ENCODE measurements around the gene SMS. TPM values are rescaled to one million over a fixed set of nuclear protein-coding genes. Genes with fewer than 3 reads are reported as not detected.

The SMS gene
- total and polyA plus RNA-seq, 9 donors, result 66.1 to 79.4 (median 70.9) TPM

GRCh38 chrX:21929209-21929608 is 11.3 kb upstream of the SMS start:
- no peak for DNase-seq
- WGBS (ENCODE audit: insufficient coverage), result 76% methylated on average over 4 of the region's 4 CpGs
- no peaks in the 10 kb centered on the region for H3K9me3 ChIP-seq (replicated peaks; ENCODE audit: control insufficient read depth, low read depth, low read length)
- H3K36me3 ChIP-seq (ENCODE audit: control insufficient read depth, insufficient read depth, low read length), result no peaks in the 10 kb centered on the region
- no peaks in the 10 kb centered on the region for H3K4me1 ChIP-seq (ENCODE audit: control insufficient read depth, insufficient read depth, low read length)
- H3K27me3 ChIP-seq (ENCODE audit: control insufficient read depth, insufficient read depth, low read length), result peaks cover 3% of the 10 kb centered on the region
- no peak overlapping the region for H3K4me3 ChIP-seq (ENCODE audit: low read length)
- no peak overlapping the region for H3K27ac ChIP-seq (ENCODE audit: low read length)

GRCh38 chrX:21930986-21931385 is 9.5 kb upstream of the SMS start:
- H3K27ac ChIP-seq (ENCODE audit: low read length), result no peak overlapping the region
- H3K27me3 ChIP-seq (ENCODE audit: control insufficient read depth, insufficient read depth, low read length), result peaks cover 3% of the 10 kb centered on the region
- no peak for DNase-seq
- no peak overlapping the region for H3K4me3 ChIP-seq (ENCODE audit: low read length)
- no peaks in the 10 kb centered on the region for H3K4me1 ChIP-seq (ENCODE audit: control insufficient read depth, insufficient read depth, low read length)
- 80% methylated on average over 1 of the region's 1 CpG for WGBS (ENCODE audit: insufficient coverage)
- no peaks in the 10 kb centered on the region for H3K36me3 ChIP-seq (ENCODE audit: control insufficient read depth, insufficient read depth, low read length)
- H3K9me3 ChIP-seq (replicated peaks; ENCODE audit: control insufficient read depth, low read depth, low read length), result no peaks in the 10 kb centered on the region

- H3K4me3 ChIP-seq (ENCODE audit: low read length), result no peak overlapping the region
- H3K27me3 ChIP-seq (ENCODE audit: control insufficient read depth, insufficient read depth, low read length), result peaks cover 3% of the 10 kb centered on the region
- 55% methylated on average over 3 of the region's 11 CpGs for WGBS (ENCODE audit: insufficient coverage)
- no peak overlapping the region for H3K27ac ChIP-seq (ENCODE audit: low read length)
- H3K36me3 ChIP-seq (ENCODE audit: control insufficient read depth, insufficient read depth, low read length), result no peaks in the 10 kb centered on the region
- H3K9me3 ChIP-seq (replicated peaks; ENCODE audit: control insufficient read depth, low read depth, low read length), result no peaks in the 10 kb centered on the region
- DNase-seq, result no peak
- no peaks in the 10 kb centered on the region for H3K4me1 ChIP-seq (ENCODE audit: control insufficient read depth, insufficient read depth, low read length)
Measured at GRCh38 chrX:21932292-21933002, 8.1 kb upstream of the SMS start.

- Histone ChIP-seq H3K27ac (ENCODE audit: low read length) (no peak overlapping the region), H3K27me3 (ENCODE audit: control insufficient read depth, insufficient read depth, low read length) (peaks cover 4% of the 10 kb centered on the region), H3K9me3 (replicated peaks; ENCODE audit: control insufficient read depth, low read depth, low read length) (no peaks in the 10 kb centered on the region), H3K36me3 (ENCODE audit: control insufficient read depth, insufficient read depth, low read length) (no peaks in the 10 kb centered on the region), H3K4me1 (ENCODE audit: control insufficient read depth, insufficient read depth, low read length) (no peaks in the 10 kb centered on the region), H3K4me3 (ENCODE audit: low read length) (no peak overlapping the region)
- no peak for DNase-seq
- 52% methylated on average over 6 of the region's 7 CpGs for whole genome bisulfite sequencing (ENCODE audit: insufficient coverage)
Measured at GRCh38 chrX:21933077-21933476, 7.4 kb upstream of the SMS start.

- DNase-seq, result no peak
- H3K27ac ChIP-seq (ENCODE audit: low read length), result no peak overlapping the region
Measured at GRCh38 chrX:21934414-21934813, 6.1 kb upstream of the SMS start.

GRCh38 chrX:21939906-21940305 is 603 bp upstream of the SMS start:
- WGBS (ENCODE audit: insufficient coverage), result 51% methylated on average over 3 of the region's 10 CpGs
- DNase-seq, result peak; percentile 15
- H3K27ac ChIP-seq (ENCODE audit: low read length), result peak overlapping the region; percentile 85
- H3K9me3 ChIP-seq (replicated peaks; ENCODE audit: control insufficient read depth, low read depth, low read length), result no peaks in the 10 kb centered on the region
- H3K27me3 ChIP-seq (ENCODE audit: control insufficient read depth, insufficient read depth, low read length), result peaks cover 13% of the 10 kb centered on the region
- no peaks in the 10 kb centered on the region for H3K36me3 ChIP-seq (ENCODE audit: control insufficient read depth, insufficient read depth, low read length)
- peaks cover 4% of the 10 kb centered on the region for H3K4me1 ChIP-seq (ENCODE audit: control insufficient read depth, insufficient read depth, low read length)
- peak overlapping the region; percentile 42 for H3K4me3 ChIP-seq (ENCODE audit: low read length)

More at GRCh38 chrX:21934414-21934813, 6.1 kb upstream of the SMS start:
- Histone ChIP-seq H3K9me3 (replicated peaks; ENCODE audit: control insufficient read depth, low read depth, low read length) (no peaks in the 10 kb centered on the region), H3K27me3 (ENCODE audit: control insufficient read depth, insufficient read depth, low read length) (peaks cover 8% of the 10 kb centered on the region), H3K36me3 (ENCODE audit: control insufficient read depth, insufficient read depth, low read length) (no peaks in the 10 kb centered on the region), H3K4me3 (ENCODE audit: low read length) (no peak overlapping the region), H3K4me1 (ENCODE audit: control insufficient read depth, insufficient read depth, low read length) (no peaks in the 10 kb centered on the region)
- 79% methylated on average over 3 of the region's 3 CpGs for WGBS (ENCODE audit: insufficient coverage)

GRCh38 chrX:21943460-21944135 is 3.1 kb downstream of the SMS start:
- Histone ChIP-seq H3K27ac (ENCODE audit: low read length) (peak overlapping the region; percentile 37), H3K9me3 (replicated peaks; ENCODE audit: control insufficient read depth, low read depth, low read length) (no peaks in the 10 kb centered on the region), H3K36me3 (ENCODE audit: control insufficient read depth, insufficient read depth, low read length) (no peaks in the 10 kb centered on the region), H3K4me3 (ENCODE audit: low read length) (no peak overlapping the region), H3K4me1 (ENCODE audit: control insufficient read depth, insufficient read depth, low read length) (peaks cover 20% of the 10 kb centered on the region), H3K27me3 (ENCODE audit: control insufficient read depth, insufficient read depth, low read length) (peaks cover 18% of the 10 kb centered on the region)
- DNase-seq, result peak; percentile 44
- 53% methylated on average over 7 of the region's 11 CpGs for WGBS (ENCODE audit: insufficient coverage)

GRCh38 chrX:21944136-21944615 is 3.7 kb downstream of the SMS start:
- peaks cover 14% of the 10 kb centered on the region for H3K27me3 ChIP-seq (ENCODE audit: control insufficient read depth, insufficient read depth, low read length)
- WGBS (ENCODE audit: insufficient coverage), result 82% methylated on average over 2 of the region's 8 CpGs
- H3K36me3 ChIP-seq (ENCODE audit: control insufficient read depth, insufficient read depth, low read length), result no peaks in the 10 kb centered on the region
- H3K27ac ChIP-seq (ENCODE audit: low read length), result peak overlapping the region; percentile 51
- no peak overlapping the region for H3K4me3 ChIP-seq (ENCODE audit: low read length)
- peaks cover 20% of the 10 kb centered on the region for H3K4me1 ChIP-seq (ENCODE audit: control insufficient read depth, insufficient read depth, low read length)
- H3K9me3 ChIP-seq (replicated peaks; ENCODE audit: control insufficient read depth, low read depth, low read length), result no peaks in the 10 kb centered on the region
- DNase-seq, result no peak

GRCh38 chrX:21946925-21947641 is 6.6 kb downstream of the SMS start:
- no peak overlapping the region for H3K4me3 ChIP-seq (ENCODE audit: low read length)
- DNase-seq, result peak; percentile 47
- peak overlapping the region; percentile 47 for H3K27ac ChIP-seq (ENCODE audit: low read length)
- H3K9me3 ChIP-seq (replicated peaks; ENCODE audit: control insufficient read depth, low read depth, low read length), result no peaks in the 10 kb centered on the region
- peaks cover 11% of the 10 kb centered on the region for H3K27me3 ChIP-seq (ENCODE audit: control insufficient read depth, insufficient read depth, low read length)
- no peaks in the 10 kb centered on the region for H3K36me3 ChIP-seq (ENCODE audit: control insufficient read depth, insufficient read depth, low read length)
- H3K4me1 ChIP-seq (ENCODE audit: control insufficient read depth, insufficient read depth, low read length), result peaks cover 20% of the 10 kb centered on the region
- no CpG with 5 or more reads among the region's 7 CpGs for WGBS (ENCODE audit: insufficient coverage)

GRCh38 chrX:21947671-21948070 is 7.2 kb downstream of the SMS start:
- no peak overlapping the region for H3K4me3 ChIP-seq (ENCODE audit: low read length)
- H3K4me1 ChIP-seq (ENCODE audit: control insufficient read depth, insufficient read depth, low read length), result peaks cover 20% of the 10 kb centered on the region
- WGBS (ENCODE audit: insufficient coverage), result 50% methylated on average over 1 of the region's 6 CpGs
- H3K27ac ChIP-seq (ENCODE audit: low read length), result peak overlapping the region; percentile 8
- no peaks in the 10 kb centered on the region for H3K36me3 ChIP-seq (ENCODE audit: control insufficient read depth, insufficient read depth, low read length)
- peaks cover 9% of the 10 kb centered on the region for H3K27me3 ChIP-seq (ENCODE audit: control insufficient read depth, insufficient read depth, low read length)
- no peaks in the 10 kb centered on the region for H3K9me3 ChIP-seq (replicated peaks; ENCODE audit: control insufficient read depth, low read depth, low read length)
- DNase-seq, result no peak

Measured in muscle of leg (tissue), 11 donors.